HEK293 (cell line): Measurements from ENCODE around the gene GNG3.

ENCODE experiments used
- CTCF ChIA-PET: fragments of 350-600 bp; formaldehyde crosslinking; extraction: SDS; loops from one replicate; lab custom pipeline; 2021; ENCODE audit warnings: antibody characterized with exemption; lab: Yijun Ruan, JAX
- POLR2A ChIA-PET: fragments of 300-600 bp; formaldehyde crosslinking; extraction: SDS; loops from one replicate; lab custom pipeline; 2020; ENCODE audit warnings: antibody characterized with exemption, inconsistent platforms; lab: Yijun Ruan, JAX
- H3K27ac ChIP-seq: fragments of 200-500 bp; sonication (Bioruptor generic); 2 replicates; pipeline ENCODE4 v1.5.1; 2014; ENCODE audit warnings: low read depth, low read length, control low read depth, inconsistent platforms; ENCODE audit errors: extremely low read depth
- H3K36me3 ChIP-seq, 2 experiments: fragments of 200-500 bp in 1 of 2; sonication (Bioruptor generic) in 1 of 2; 1 replicate in 1 of 2; 2 replicates in 1 of 2; pipeline ENCODE4 v1.5.1; 2014 to 2017; ENCODE audit warnings: inconsistent platforms in 2 of 2, low read length in 2 of 2; ENCODE audit not compliant: control insufficient read depth in 2 of 2, insufficient read depth in 1 of 2
- H3K4me1 ChIP-seq: fragments of 200-500 bp; sonication (Bioruptor generic); 2 replicates; pipeline ENCODE4 v1.5.1; 2014; ENCODE audit warnings: mild to moderate bottlenecking, low read length, inconsistent platforms; ENCODE audit not compliant: control insufficient read depth, insufficient read depth
- H3K4me3 ChIP-seq: 2 replicates; pipeline ENCODE4 v1.5.1; 2011; ENCODE audit warnings: low read depth, mild to moderate bottlenecking, control low read depth, low read length, moderate library complexity
- H3K9me3 ChIP-seq: fragments of 200-500 bp; sonication (Bioruptor generic); 2 replicates; pipeline ENCODE4 v1.5.1; 2014; ENCODE audit warnings: low read depth, low read length, inconsistent platforms; ENCODE audit not compliant: control insufficient read depth, insufficient read depth
- RBAK ChIP-seq: fragments of 450-650 bp; formaldehyde crosslinking; IDR thresholded peaks from 2 replicates; pipeline ENCODE4 v1.5.1; 2016; ENCODE audit warnings: missing biosample characterization, missing genetic modification characterization
- SP2 ChIP-seq: fragments of 450-650 bp; formaldehyde crosslinking; IDR thresholded peaks from 2 replicates; pipeline ENCODE4 v1.5.1; 2016; ENCODE audit warnings: missing biosample characterization, missing genetic modification characterization
- WT1 ChIP-seq: fragments of 450-650 bp; formaldehyde crosslinking; IDR thresholded peaks from 2 replicates; pipeline ENCODE4 v1.5.1; 2016; ENCODE audit warnings: missing biosample characterization, missing genetic modification characterization
- ZBTB1 ChIP-seq: fragments of 450-650 bp; formaldehyde crosslinking; IDR thresholded peaks from 2 replicates; pipeline ENCODE4 v1.5.1; 2016; ENCODE audit warnings: missing biosample characterization, missing genetic modification characterization
- ZBTB17 ChIP-seq: fragments of 450-650 bp; formaldehyde crosslinking; IDR thresholded peaks from 2 replicates; pipeline ENCODE4 v1.5.1; 2016; ENCODE audit warnings: missing biosample characterization, missing genetic modification characterization
- ZIC2 ChIP-seq: fragments of 450-650 bp; formaldehyde crosslinking; IDR thresholded peaks from 2 replicates; pipeline ENCODE4 v1.5.1; 2016; ENCODE audit warnings: missing biosample characterization, missing genetic modification characterization
- ZNF214 ChIP-seq: fragments of 450-650 bp; formaldehyde crosslinking; IDR thresholded peaks from 2 replicates; pipeline ENCODE4 v1.5.1; 2017; ENCODE audit warnings: missing biosample characterization, mild to moderate bottlenecking, missing genetic modification characterization, borderline replicate concordance
- ZNF335 ChIP-seq: fragments of 450-650 bp; formaldehyde crosslinking; conservative IDR thresholded peaks from 2 replicates; pipeline ENCODE4 v1.5.1; 2016; ENCODE audit warnings: missing biosample characterization, missing genetic modification characterization
- ZNF423 ChIP-seq: fragments of 450-650 bp; formaldehyde crosslinking; IDR thresholded peaks from 2 replicates; pipeline ENCODE4 v1.5.1; 2016; ENCODE audit warnings: missing biosample characterization, missing genetic modification characterization
- ZNF530 ChIP-seq: fragments of 450-650 bp; formaldehyde crosslinking; IDR thresholded peaks from 2 replicates; pipeline ENCODE4 v1.5.1; 2016; ENCODE audit warnings: low read depth, missing biosample characterization, missing genetic modification characterization
- ZNF571 ChIP-seq: fragments of 450-650 bp; formaldehyde crosslinking; IDR thresholded peaks from 2 replicates; pipeline ENCODE4 v1.5.0; 2017; ENCODE audit warnings: missing biosample characterization, missing genetic modification characterization
- ZNF629 ChIP-seq: fragments of 450-650 bp; formaldehyde crosslinking; IDR thresholded peaks from 2 replicates; pipeline ENCODE4 v1.5.1; 2017; ENCODE audit warnings: missing biosample characterization, missing genetic modification characterization
- ZNF654 ChIP-seq: fragments of 450-650 bp; formaldehyde crosslinking; IDR thresholded peaks from 2 replicates; pipeline ENCODE4 v1.5.1; 2016; ENCODE audit warnings: low read depth, missing biosample characterization, missing genetic modification characterization
- ZNF658 ChIP-seq: fragments of 450-650 bp; formaldehyde crosslinking; IDR thresholded peaks from 2 replicates; pipeline ENCODE4; 2016; ENCODE audit warnings: missing biosample characterization, missing genetic modification characterization
- ZSCAN16 ChIP-seq: fragments of 450-650 bp; formaldehyde crosslinking; IDR thresholded peaks from 2 replicates; pipeline ENCODE4 v1.5.1; 2016; ENCODE audit warnings: missing biosample characterization, missing genetic modification characterization
- TF ChIP-seq, protein P1 (sequence below): fragments of 450-650 bp; formaldehyde crosslinking; IDR thresholded peaks from 2 replicates; pipeline ENCODE4 v1.5.1; 2016; ENCODE audit warnings: missing biosample characterization, missing genetic modification characterization
- TF ChIP-seq, protein P2 (sequence below): fragments of 450-650 bp; formaldehyde crosslinking; IDR thresholded peaks from 2 replicates; pipeline ENCODE4 v1.5.1; 2016; ENCODE audit warnings: missing biosample characterization, missing genetic modification characterization
- TF ChIP-seq, protein P3 (sequence below): fragments of 450-650 bp; formaldehyde crosslinking; IDR thresholded peaks from 2 replicates; pipeline ENCODE4 v1.5.1; 2016; ENCODE audit warnings: missing biosample characterization, missing genetic modification characterization
- TF ChIP-seq, protein P4 (sequence below): fragments of 450-650 bp; formaldehyde crosslinking; IDR thresholded peaks from 2 replicates; pipeline ENCODE4 v1.5.1; 2017; ENCODE audit warnings: missing biosample characterization, missing genetic modification characterization

GNG3 gene

DNA sequence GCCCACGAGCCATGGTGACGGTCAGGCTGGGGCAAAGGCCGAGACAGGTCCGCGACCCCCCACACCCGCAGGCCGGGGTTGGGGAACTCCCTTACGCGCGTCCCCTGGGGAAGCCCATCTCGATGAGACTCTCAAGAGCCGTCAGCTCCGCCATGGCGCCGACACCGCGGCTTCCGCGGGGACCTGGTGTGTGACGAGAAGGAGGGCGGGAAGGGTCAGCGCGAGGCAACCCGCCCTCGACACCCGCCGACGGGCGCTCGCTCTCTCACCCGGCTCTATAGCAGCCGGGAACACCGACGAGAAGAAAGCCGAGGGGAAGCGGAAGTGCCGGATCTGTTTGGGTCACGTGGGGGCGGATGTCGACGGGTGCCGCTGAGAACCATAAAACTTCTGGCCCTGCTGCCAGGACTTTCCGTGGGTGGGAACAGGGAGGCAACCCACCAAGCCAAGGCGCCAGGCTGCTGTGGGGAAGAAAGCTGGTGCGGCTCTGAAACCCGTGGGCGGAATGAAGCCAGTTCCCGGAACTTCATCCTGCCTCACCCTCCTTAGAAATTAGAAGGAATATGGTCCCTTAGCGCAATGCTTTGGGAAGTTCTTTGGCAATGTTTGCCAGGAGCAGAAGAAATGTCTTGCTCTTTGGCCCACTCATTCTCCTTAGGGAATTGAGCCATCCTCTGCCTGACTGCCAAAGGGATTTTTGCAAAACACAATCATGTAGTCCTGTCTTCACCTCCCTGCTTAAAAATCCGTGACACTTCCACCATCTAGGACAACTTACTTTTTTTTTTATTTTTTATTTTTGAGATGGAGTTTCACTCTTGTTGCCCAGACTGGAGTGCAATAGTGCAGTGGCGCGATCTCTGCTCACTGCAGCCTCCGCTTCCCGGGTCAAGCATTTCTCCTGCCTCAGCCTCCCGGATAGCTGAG is 28.4 kb upstream of the GNG3 start, which contains the start of gene UBXN1 (continued):
- TF ChIP-seq WT1 (tag by site-specific recombination) (no peak), ZNF629 (tag by site-specific recombination) (peak; percentile 58; the same call in 1 of the 2 replicates), RBAK (tag by site-specific recombination) (no peak), ZNF658 (no peak), ZBTB1 (no peak), ZIC2 (tag by site-specific recombination) (no peak), ZNF423 (tag by site-specific recombination) (no peak), ZNF530 (tag by site-specific recombination) (no peak), ZNF214 (tag by site-specific recombination) (no peak), ZSCAN16 (tag by site-specific recombination) (no peak), SP2 (peak; percentile 84)
- TF ChIP-seq, protein P1, sequence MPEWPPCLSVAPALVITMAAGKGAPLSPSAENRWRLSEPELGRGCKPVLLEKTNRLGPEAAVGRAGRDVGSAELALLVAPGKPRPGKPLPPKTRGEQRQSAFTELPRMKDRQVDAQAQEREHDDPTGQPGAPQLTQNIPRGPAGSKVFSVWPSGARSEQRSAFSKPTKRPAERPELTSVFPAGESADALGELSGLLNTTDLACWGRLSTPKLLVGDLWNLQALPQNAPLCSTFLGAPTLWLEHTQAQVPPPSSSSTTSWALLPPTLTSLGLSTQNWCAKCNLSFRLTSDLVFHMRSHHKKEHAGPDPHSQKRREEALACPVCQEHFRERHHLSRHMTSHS = no peak
- TF ChIP-seq, protein P2, sequence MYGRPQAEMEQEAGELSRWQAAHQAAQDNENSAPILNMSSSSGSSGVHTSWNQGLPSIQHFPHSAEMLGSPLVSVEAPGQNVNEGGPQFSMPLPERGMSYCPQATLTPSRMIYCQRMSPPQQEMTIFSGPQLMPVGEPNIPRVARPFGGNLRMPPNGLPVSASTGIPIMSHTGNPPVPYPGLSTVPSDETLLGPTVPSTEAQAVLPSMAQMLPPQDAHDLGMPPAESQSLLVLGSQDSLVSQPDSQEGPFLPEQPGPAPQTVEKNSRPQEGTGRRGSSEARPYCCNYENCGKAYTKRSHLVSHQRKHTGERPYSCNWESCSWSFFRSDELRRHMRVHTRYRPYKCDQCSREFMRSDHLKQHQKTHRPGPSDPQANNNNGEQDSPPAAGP = 0 out of 2 replicates have a peak, but pooled peaks have one; percentile 33

DNA sequence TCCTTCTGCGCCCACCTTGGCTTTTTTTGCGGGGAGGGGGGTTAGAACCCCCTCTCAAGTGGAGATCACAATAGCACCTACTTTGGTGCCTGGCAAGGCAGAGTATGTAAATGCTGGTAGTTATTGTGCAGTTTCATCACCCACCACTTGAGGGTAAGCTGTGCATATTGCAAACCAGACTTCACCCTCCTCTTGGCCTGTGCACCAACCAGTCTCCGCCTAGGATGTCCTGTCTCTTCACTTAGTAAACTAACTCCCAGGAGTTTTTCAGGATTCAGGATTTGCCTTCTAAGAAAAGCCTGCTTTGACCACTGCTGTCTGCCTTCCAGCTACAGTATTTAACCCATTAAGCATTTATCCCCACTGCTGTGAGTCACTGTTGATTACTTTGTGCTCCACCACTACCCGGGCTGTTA is 26.6 kb upstream of the GNG3 start:
- H3K4me3 ChIP-seq = no peak overlapping the region
- 0 out of 2 replicates have a peak overlapping the region, but pooled peaks have one; percentile 13 for H3K27ac ChIP-seq
- H3K36me3 ChIP-seq = peaks cover 0 to 20% of the 10 kb centered on the region in 2 experiments; a peak in 1 of 3 replicates
- ChIA-PET CTCF (interaction anchor here (0.5 to 4.5 kb wide), 32 partner anchors 9 to 299 kb away, joined by 3 to 46 read pairs (median 3); partner anchors contain the start of genes LBHD1, LRRN4CL, TAF6L and UQCC3), POLR2A (interaction anchor here (0.6 to 3.5 kb wide), 15 partner anchors 8 to 256 kb away, joined by 3 to 24 read pairs (median 5); partner anchors contain the start of genes BSCL2, C11orf98, CSKMT and GANAB)
- no peaks in the 10 kb centered on the region for H3K9me3 ChIP-seq
- peaks cover 8% of the 10 kb centered on the region for H3K4me1 ChIP-seq
- TF ChIP-seq SP2 (no peak), ZNF571 (no peak), ZBTB17 (tag by site-specific recombination) (peak; percentile 30; the same call in 1 of the 2 replicates), ZNF335 (tag by site-specific recombination) (peak; percentile 5; the same call in 1 of the 2 replicates), ZNF654 (peak; percentile 65)
- TF ChIP-seq, protein P3, sequence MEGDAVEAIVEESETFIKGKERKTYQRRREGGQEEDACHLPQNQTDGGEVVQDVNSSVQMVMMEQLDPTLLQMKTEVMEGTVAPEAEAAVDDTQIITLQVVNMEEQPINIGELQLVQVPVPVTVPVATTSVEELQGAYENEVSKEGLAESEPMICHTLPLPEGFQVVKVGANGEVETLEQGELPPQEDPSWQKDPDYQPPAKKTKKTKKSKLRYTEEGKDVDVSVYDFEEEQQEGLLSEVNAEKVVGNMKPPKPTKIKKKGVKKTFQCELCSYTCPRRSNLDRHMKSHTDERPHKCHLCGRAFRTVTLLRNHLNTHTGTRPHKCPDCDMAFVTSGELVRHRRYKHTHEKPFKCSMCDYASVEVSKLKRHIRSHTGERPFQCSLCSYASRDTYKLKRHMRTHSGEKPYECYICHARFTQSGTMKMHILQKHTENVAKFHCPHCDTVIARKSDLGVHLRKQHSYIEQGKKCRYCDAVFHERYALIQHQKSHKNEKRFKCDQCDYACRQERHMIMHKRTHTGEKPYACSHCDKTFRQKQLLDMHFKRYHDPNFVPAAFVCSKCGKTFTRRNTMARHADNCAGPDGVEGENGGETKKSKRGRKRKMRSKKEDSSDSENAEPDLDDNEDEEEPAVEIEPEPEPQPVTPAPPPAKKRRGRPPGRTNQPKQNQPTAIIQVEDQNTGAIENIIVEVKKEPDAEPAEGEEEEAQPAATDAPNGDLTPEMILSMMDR = peak; percentile 28; the same call in 1 of the 2 replicates
- TF ChIP-seq, protein P4, sequence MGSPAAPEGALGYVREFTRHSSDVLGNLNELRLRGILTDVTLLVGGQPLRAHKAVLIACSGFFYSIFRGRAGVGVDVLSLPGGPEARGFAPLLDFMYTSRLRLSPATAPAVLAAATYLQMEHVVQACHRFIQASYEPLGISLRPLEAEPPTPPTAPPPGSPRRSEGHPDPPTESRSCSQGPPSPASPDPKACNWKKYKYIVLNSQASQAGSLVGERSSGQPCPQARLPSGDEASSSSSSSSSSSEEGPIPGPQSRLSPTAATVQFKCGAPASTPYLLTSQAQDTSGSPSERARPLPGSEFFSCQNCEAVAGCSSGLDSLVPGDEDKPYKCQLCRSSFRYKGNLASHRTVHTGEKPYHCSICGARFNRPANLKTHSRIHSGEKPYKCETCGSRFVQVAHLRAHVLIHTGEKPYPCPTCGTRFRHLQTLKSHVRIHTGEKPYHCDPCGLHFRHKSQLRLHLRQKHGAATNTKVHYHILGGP (tag by site-specific recombination) = 0 out of 2 replicates have a peak, but pooled peaks have one; percentile 33
